Right renal cortex interstitium (tissue), 3 donors: ENCODE results near the gene DNAAF1. TPM values are rescaled to one million over a fixed set of nuclear protein-coding genes. Genes with fewer than 3 reads are reported as not detected.

Source experiments
- DNase-seq, 3 donors: peaks; one replicate each; pipeline ENCODE4 v3.0.0-alpha.2; 2013; ENCODE audit warnings: low read depth in 3 of 3, low spot score in 2 of 3
- polyA plus RNA-seq, 3 donors: library from polyadenylated mRNA; unstranded; fragments of 120-200 nt; gene quantifications; one replicate each; pipeline ENCODE4 v1.2.1, GENCODE V29; 2013; ENCODE audit not compliant: insufficient read length in 3 of 3

The DNAAF1 gene
- polyA plus RNA-seq, 3 donors: 2.6 to 3.1 (median 2.9) TPM

DNA sequence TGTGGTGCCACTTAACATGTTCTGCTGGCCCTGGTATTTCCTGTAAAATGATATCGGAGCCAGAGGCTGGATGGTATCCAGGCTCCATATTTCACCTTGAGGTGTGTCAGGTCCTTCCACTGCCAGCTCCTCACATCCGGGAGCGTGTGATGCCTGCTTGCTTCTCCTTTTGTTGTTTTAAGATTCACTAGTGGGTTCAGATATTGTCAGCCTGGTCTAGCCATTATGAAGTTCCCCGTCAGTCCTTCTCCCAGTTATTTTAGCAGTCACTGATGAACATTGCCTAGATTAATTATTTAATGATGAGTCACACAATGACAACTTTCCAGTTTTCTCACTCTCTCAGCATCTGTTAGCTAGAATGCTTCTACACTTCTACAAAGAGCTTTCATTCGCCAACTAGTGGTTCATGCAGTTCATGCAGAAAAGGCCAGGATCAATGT lies 11.3 kb downstream of the DNAAF1 start:
- DNase-seq: no peak

DNA sequence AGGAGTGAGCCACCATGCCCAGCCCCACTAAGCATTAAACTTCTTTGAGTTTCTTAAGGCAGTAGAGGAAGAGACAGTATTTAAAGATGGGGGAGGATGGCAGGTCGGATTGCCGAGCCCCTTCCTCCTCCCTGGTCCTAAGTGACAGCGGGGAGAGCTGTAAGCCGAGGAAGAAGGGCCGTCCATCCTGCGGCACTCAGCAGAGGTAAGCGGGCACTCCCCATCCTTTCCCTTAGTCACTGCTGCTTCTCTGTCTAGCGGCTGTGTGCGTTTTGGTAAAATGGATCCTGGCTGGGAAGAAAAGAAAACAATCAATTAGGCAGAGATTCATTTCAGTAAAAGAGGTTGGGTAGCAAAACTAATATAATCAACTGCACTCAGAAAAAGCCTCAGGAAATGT lies 13.9 kb downstream of the DNAAF1 start:
- no peak for DNase-seq

DNA sequence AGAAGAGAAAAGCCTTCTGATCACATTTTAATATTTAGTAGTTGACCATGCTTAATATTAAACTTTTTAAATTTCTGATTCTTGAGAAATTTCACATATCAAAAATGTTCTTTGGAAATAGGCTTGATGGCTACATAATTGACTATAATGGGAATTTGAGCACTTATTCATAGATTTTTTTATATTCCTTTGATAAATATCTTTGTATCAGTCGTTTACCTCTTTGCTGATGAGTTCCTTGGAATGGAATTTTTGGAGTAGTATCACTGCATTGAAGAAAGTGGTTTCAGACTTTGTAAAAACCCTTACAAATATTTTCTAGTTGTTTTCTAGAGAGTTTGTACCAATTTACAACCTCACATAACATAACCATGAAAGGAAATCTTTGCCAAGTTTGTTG lies 14.7 kb downstream of the DNAAF1 start:
- DNase-seq: no peak

DNA sequence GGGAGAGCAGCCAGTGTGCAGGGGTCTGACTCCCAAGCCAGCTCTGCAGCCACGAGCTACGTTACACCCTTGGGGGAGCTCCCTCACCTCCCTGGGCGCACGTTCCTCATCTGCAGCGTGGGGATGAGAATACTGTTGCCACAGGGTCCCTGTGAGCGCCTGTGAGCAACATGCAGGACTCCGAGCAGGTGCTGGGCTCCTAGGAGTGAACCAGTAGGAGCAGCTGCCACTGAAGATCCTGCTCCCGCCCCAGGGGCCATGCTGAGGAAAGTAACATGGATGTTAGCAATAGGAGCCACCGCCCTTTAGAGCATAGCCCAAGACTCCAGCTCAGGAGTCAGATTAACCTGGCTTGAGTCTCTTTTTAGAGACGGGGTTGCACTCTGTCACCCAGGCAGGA lies 15.9 kb downstream of the DNAAF1 start:
- DNase-seq: no peak

DNA sequence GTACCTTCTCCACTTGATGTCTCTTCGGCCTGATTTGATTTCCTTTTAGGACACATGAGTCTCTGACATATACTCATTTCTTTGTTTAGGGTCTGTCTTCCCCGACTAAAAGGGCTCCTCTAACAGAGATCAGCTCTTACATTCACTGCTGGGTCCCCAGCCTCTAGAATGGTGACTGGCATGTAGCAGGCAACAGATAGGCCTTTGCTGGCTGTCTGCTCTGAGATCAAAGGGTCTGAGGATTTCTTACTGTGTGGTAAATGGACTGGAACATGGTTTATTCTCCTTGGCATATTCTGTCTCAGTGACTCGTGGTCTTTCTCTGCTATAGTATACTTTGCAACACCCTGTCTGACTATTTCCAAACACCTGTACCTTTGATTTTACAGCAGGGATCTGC lies 16.7 kb downstream of the DNAAF1 start:
- no peak for DNase-seq

DNA sequence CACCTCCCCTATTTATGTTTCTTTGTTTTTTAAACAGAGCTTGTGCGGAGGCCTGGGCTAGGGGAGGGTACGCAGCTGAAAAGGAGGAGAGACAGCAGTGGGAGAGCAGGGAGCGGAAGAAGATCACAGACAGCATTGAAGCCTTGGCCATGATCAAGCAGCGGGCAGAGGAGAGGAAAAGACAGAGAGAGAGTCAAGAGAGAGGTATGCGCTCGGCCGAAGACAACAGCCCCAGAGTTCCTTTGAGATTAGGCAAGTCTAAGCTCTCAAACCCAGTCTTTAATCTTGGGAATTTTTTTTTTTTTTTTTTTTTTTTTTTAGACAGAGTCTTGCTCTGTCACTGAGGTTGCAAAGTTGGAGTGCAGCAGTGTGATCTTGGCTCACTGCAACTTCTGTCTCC lies 20.6 kb downstream of the DNAAF1 start:
- no peak for DNase-seq

DNA sequence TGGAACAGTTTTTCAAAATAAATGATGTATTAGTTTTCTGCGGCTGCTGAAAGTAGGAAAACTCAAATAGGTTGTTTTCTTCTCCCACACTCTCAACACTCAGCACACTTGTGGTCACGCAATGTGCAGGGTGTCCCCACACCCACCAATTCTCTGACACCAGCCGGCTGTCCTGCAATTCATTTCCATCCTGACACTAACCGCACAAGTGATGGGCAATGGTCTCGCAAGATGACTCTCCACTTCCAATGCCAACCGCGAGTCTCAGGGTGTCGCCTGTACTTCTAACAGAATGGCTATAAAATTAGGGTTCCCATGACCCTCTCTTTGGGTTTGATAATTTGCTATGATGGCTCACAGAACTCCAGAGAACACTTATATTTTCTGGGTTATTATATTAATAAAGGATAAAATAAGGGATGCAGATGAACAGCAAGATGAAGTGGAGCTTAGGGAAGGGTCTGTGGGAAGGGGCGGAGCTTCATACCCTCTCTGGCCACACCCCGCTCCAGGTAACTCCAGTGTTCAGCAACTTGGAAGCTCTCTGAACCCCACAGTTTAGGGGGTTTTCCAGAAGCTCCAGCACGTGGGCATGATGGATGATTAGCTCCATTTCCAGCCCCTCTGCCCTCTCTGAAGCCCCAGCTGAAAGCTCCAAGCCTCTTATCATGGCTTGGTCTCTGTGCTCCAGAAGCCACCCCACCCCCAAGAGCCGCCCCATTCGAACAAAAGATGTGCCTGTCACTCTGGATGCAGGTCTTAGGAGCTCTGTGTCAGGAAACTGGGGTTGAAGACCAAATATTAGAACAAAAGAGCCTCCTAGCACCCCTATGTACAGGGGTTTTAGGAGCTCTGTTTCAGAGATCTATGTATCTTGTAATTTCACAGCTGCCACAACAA lies 21.9 kb downstream of the DNAAF1 start:
- no peak for DNase-seq

DNA sequence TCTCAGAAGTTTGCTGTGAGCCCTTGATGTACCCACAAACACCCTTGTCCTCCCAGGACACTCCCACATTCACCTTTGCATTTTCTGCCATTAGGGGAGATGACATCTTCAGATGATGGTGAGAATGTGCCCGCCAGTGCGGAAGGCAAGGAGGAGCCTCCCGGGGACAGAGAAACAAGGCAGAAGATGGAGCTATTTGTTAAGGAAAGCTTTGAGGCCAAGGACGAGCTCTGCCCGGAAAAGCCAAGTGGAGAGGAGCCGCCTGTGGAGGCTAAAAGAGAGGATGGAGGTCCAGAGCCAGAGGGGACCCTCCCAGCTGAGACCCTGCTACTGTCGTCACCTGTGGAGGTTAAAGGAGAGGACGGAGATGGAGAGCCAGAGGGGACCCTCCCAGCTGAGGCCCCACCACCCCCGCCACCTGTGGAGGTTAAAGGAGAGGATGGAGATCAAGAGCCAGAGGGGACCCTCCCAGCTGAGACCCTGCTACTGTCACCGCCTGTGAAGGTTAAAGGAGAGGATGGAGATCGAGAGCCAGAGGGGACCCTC lies 24.7 kb downstream of the DNAAF1 start:
- DNase-seq: no peak

DNA sequence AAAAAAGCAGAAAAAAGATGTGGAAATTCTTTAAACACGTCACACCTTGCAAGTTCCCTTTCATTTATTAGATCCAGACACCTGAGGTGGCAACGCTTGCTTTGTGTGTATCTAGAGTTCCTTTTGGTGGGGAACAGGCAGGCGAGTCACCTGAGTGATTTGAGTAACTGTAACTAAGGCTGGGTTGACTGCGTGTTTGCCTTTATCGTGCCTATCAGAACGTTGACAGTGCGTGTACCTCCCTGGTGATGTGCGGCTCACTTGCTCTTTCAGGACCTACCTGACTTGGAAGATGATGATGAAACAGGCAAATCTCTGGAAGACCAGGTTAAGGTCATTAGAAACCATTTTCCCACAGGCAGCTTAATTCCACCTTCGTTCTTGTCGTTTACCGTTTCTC lies 29.3 kb downstream of the DNAAF1 start:
- DNase-seq: no peak

DNA sequence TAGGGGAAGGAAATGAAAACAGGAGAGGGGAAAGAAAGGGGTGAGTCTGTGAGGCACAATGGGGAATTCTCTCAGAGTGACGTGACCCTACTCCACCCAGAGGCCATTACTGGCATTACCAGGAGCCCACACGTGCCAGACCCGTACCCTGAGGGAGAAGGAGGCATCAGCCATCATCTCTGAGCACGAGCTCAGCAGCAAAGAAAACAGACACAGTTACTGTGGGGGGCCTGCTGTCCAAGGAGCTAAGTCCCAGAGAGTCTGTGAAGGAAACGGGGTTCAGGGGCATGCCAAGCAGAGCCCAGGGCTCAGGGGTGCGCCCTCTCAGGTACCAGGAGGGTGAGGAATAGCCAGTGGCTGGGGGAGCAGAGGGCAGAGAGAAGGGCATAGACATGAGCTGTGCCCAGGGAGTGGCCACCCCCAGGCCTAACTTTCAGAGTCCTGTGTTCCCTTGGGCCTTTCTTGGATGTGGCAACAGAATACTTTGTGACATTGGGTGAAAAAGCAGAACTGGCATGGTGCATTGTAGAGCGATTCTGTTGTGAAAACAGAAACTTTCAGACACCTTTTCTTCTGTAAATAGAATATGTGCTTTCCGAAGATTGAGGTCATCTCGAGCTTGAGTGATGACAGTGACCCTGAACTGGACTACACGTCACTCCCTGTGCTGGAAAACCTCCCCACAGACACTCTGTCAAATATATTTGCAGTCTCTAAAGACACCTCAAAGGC lies 30.4 kb downstream of the DNAAF1 start:
- DNase-seq: no peak

DNA sequence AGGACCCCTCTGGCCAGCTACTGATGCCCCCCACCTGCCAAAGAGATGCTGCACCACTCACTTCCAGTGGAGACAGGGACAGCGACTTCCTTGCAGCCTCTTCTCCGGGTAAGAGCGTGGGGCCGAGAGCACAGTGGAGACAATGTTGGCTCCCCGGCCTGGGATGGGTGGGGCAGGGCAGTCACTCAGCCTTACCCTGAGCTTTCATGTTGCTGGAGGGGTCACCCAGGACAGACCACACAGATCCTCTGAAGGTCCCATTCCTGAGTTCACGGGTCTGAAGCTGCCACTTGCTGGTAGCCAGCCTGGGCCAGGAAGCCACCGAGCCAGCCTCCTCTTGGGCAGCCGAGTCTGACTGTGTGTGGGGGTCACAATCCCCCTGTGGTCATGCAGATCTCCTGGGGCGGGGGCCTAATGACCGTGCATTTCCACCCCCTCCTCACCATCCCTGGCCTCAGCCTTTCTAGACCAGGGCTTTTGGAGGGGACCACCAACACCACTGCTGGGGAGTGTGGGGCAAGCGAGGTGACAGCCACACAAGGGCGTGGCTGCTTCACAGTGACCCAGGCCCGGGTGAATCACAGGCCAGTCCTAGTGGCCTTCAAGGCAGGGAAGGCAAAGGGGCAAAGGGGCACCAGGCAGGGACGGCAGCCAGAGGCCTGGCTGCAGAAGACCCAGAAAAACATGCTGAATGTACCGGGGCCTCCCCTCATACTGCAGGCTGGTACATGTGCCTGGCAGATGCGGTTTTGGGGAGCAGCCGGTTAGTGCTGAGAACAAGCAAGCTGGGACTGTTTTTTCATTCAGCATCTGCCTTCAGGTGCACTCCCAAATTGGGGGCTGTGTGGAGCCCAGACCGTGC lies 31.3 kb downstream of the DNAAF1 start:
- no peak for DNase-seq

DNA sequence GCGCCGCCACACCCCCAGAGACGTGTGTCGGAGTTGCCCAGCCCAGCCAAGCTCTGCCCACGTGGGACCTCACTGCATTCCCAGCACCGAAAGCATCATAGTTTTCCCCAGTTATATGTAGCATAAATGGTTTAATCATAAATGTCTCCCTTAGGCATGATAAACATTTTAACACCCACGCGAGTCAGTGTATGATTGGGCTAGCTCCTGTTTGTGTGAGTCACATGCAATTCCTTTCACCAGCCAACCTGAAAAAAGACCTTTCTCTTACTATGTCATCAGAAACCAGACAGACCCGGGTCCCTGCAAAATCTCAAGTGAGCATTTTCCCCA lies 32.6 kb downstream of the DNAAF1 start:
- DNase-seq: no peak

DNA sequence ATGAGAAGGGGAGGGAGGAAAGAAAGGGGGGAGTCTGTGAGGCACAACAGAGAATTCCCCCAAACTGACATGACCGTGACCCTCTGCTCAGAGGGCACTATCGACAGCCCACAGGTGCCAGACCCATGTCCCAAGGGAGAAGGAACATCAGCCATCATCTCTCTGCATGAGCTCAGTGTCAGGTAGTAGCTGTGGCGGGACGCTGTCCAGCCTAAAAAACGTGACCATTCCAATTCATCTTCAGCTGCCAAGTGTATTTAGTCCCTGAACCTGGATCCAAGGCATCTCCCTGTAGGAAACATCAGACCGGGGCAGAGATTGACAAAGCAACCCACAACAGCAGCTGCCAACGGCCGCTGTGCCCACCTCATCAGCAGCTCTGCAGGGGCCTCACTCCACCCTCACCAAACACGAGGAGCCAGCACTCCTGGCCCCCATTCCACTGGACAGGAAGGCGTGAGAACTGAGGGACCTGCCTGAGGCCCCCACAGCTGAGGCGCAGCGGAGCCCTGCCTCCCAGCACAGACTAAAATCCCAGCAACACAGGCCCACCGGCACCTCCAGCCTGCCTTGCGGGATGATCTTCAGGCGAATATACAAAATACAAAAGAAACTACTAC lies 33.1 kb downstream of the DNAAF1 start:
- no peak for DNase-seq

DNA sequence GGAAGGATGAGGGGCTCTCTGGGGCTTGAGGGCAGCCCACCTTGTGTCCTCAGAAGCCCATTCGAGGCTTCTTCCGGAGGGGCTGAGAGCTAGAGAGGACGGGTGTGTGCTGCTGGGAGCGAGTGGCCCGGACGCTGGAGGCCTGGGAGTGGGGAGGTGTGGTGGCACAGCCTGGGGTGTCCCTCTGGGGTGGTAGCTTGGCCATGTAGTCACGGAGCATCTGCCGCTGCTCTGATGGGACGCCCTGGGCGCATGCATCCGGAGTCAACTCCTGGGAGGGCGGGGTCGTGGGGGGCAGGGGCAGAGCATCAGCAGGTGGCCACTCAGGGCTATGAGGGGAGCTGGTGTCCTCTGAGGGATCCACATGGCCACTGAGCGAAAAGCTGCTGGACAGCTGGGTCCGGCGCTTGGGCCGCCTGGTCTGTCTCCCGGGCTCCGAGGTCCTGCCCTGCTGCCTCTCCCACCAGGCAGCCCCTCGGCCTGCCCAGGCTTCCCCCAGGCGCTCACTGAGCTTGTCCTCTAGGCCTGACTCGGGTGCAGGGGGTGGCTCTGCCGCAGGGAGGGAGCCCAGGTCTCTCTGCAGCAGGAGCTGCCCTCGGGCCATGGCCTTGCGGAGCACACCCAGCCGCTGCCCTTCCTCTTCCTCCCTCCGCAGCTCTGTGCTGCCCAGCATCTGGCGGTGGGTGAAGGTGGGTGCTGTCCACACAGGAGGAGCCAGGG lies 33.9 kb downstream of the DNAAF1 start:
- DNase-seq: no peak

DNA sequence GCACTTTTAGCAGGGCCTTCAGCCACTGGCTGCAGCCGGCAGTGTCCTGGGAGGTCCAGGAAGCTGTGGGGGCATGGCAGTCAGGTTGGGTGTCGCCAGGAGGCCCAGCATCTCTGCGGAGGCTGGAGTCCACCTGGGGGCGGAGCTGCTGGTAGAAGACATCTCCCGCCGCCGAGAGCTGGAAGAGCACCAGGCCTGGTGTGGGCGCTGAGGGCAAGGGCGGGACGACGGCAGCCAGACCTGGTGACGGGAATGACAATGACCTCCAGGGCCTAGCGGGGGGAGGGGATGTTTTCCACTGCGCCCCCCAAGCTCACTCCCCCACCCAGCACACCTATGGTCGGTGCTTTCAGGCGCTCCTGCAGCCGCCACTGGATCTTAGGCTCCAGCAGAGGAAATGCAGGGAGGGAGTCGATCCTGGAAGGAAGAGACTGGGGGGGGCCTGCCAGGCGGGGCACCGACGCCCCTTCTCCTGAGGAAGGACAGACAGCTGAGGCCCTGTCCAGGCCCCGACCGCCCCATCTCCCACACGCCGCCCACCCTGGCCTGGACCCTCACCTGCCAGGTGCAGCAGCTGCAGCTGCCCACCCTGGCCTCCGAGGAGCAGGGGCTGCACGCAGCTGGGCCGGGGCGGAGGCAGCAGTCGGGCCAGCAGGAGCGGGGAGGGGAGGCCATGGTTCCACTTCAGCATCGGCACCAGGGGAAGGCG lies 34.7 kb downstream of the DNAAF1 start:
- no peak for DNase-seq

DNA sequence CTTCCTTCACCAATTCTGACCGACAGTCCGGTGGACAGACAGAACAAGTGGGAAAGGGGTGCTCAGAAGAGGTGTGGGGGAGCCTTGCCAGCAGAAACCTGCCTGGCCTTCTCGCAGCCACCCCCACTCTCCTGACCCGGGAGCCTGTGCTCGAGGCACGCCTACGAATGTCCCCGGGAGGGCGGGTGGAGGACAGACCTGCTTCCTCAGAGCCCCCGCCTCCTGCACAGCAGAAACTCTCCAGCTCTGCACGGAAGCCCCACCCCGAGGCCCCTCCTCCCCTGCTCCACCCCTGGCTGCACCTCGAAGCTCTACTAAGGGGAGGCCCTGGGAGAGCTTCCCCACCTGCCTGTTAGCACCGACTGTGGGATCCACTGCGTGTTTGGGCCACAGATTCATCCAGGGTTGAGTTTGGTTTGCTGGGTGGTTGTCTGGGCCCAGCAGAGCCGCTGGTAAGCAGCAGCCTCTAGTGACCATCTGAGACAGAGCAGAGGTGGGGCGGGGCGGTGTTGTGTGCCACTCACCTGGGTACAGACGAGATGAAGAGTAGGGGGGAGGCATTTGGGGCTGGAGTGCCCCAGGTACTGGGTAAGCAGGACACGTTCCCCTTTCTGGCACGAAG lies 35.5 kb downstream of the DNAAF1 start:
- DNase-seq: no peak

DNA sequence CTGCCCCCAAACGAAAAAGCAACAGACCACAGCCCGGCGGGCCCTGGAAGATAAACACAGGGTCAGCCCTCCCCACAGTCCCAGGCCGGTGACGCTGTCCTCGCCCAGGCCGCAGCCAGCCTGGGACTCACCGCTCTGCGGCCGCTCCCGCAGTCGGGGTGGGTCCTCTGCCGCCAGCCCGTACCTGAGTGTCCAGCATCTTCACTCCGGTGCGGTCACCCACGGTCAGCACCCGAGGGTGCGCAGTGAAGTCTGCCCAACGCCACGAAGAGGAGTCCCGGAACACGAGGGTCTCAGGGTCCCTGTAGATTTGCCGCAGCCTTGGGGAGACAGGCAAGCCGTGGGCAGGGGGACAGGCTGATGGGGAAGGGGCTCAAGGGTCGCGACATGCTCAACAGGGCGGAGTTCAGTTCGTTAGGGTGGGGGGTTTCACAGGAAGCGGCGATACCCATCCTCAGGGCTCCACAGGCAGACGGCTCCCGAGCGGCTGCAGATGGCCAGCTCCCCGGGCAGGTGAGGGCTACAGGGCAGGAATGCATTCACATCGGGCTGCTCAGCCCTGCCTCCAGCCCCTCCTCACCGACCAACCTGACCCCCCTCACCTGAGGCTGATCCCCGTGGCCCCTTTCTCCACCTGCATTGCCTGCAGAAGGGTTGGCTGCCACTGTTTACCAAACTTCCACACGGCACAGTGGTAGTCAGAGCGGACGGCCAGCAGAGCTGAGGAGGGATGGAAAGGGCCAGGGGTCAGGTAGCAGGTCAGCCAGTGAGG lies 36.2 kb downstream of the DNAAF1 start:
- no peak for DNase-seq

DNA sequence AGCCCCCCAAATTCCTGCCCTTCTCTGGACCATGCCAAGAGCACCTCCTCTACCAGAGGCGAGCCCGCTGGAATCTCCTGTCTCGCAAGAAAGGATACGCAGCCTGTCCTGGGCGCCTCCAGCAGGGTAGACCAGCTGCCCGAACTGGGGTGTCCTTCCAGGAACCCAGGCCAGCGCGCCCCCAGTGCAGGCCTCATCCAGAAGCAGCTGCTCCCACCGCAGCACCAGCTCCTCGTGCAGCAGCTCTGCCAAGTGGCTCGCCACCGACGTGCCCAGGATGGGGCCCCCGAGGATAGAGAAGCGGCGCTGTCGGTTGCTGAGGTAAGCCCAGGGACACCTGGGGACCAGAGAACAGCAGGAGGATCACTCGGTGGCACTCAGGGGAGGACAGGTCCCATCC lies 37.0 kb downstream of the DNAAF1 start:
- DNase-seq: no peak
